ENCODE measurements around the gene MIA. TPM values are rescaled to one million over a fixed set of nuclear protein-coding genes. Genes with fewer than 3 reads are reported as not detected.
"Not testable (repeated sequence)": the region's sequence is repeated elsewhere in the genome, so short reads cannot be mapped to it uniquely, and the experiment has no call there.

Gene MIA
- total RNA-seq (2.9 TPM), polyA plus RNA-seq (11.8 TPM)

GRCh38 chr19:40774916-40775631 lies at the start of gene MIA:
Gene MIA, plus strand, starts transcription at chr19:40775521. Its CDS starts 22 bp downstream, at chr19:40775543.
- WGBS, result 85% methylated on average over 9 of the region's 9 CpGs
- H3K27ac ChIP-seq (ENCODE audit: low read depth), result no peak within 1 kb of the TSS
- no peak within 1 kb of the TSS for H3K4me3 ChIP-seq (ENCODE audit: low read depth, low read length)
- DNase-seq (ENCODE audit: extremely low spot score), result no peak
- no peaks in the 10 kb centered on the region for H3K36me3 ChIP-seq (ENCODE audit: insufficient read depth)
- H3K4me1 ChIP-seq (ENCODE audit: insufficient read depth), result no peaks in the 10 kb centered on the region

- WGBS, result 95% methylated on average over 4 of the region's 4 CpGs
- Histone ChIP-seq H3K27ac (ENCODE audit: low read depth) (no peak overlapping the region), H3K36me3 (ENCODE audit: insufficient read depth) (peaks cover 7% of the 10 kb centered on the region)
These were observed 49.0 kb upstream of the MIA start for GRCh38 chr19:40726279-40726678.

GRCh38 chr19:40730065-40730464 lies 45.3 kb upstream of the MIA start:
- WGBS, result 93% methylated on average over 5 of the region's 5 CpGs

More at GRCh38 chr19:40726279-40726678, 49.0 kb upstream of the MIA start:
- peaks cover 1% of the 10 kb centered on the region for H3K4me1 ChIP-seq (ENCODE audit: insufficient read depth)
- no peak for DNase-seq (ENCODE audit: extremely low spot score)
- no peak overlapping the region for H3K4me3 ChIP-seq (ENCODE audit: low read depth, low read length)

GRCh38 chr19:40732304-40732703 lies 43.0 kb upstream of the MIA start:
- not testable (repeated sequence) for DNase-seq (ENCODE audit: extremely low spot score); H3K36me3 ChIP-seq (ENCODE audit: insufficient read depth); H3K4me3 ChIP-seq (ENCODE audit: low read depth, low read length); H3K4me1 ChIP-seq (ENCODE audit: insufficient read depth); H3K27ac ChIP-seq (ENCODE audit: low read depth)
- 96% methylated on average over 16 of the region's 16 CpGs for WGBS

More at GRCh38 chr19:40730065-40730464, 45.3 kb upstream of the MIA start:
- not testable (repeated sequence) for H3K36me3 ChIP-seq (ENCODE audit: insufficient read depth); H3K27ac ChIP-seq (ENCODE audit: low read depth); H3K4me1 ChIP-seq (ENCODE audit: insufficient read depth); DNase-seq (ENCODE audit: extremely low spot score); H3K4me3 ChIP-seq (ENCODE audit: low read depth, low read length)

- Histone ChIP-seq H3K27ac (ENCODE audit: low read depth) (no peak overlapping the region), H3K4me1 (ENCODE audit: insufficient read depth) (no peaks in the 10 kb centered on the region), H3K36me3 (ENCODE audit: insufficient read depth) (peaks cover 8% of the 10 kb centered on the region), H3K4me3 (ENCODE audit: low read depth, low read length) (no peak overlapping the region)
- DNase-seq (ENCODE audit: extremely low spot score), result no peak
- WGBS, result 90% methylated on average over 13 of the region's 13 CpGs
These were observed 42.2 kb upstream of the MIA start for GRCh38 chr19:40733149-40733548.

GRCh38 chr19:40735013-40735771 lies 40.1 kb upstream of the MIA start:
- H3K4me1 ChIP-seq (ENCODE audit: insufficient read depth), result no peaks in the 10 kb centered on the region
- H3K36me3 ChIP-seq (ENCODE audit: insufficient read depth), result peaks cover 8% of the 10 kb centered on the region
- WGBS, result 92% methylated on average over 11 of the region's 11 CpGs
- no peak overlapping the region for H3K27ac ChIP-seq (ENCODE audit: low read depth)
- no peak for DNase-seq (ENCODE audit: extremely low spot score)
- no peak overlapping the region for H3K4me3 ChIP-seq (ENCODE audit: low read depth, low read length)

GRCh38 chr19:40736661-40737060 lies 38.7 kb upstream of the MIA start:
- Histone ChIP-seq H3K36me3 (ENCODE audit: insufficient read depth) (peaks cover 2% of the 10 kb centered on the region), H3K4me3 (ENCODE audit: low read depth, low read length) (no peak overlapping the region), H3K4me1 (ENCODE audit: insufficient read depth) (no peaks in the 10 kb centered on the region), H3K27ac (ENCODE audit: low read depth) (no peak overlapping the region)
- 87% methylated on average over 9 of the region's 9 CpGs for WGBS
- no peak for DNase-seq (ENCODE audit: extremely low spot score)

GRCh38 chr19:40737102-40737644 lies 38.1 kb upstream of the MIA start:
- Histone ChIP-seq H3K36me3 (ENCODE audit: insufficient read depth) (peaks cover 2% of the 10 kb centered on the region), H3K4me1 (ENCODE audit: insufficient read depth) (no peaks in the 10 kb centered on the region), H3K4me3 (ENCODE audit: low read depth, low read length) (no peak overlapping the region), H3K27ac (ENCODE audit: low read depth) (no peak overlapping the region)
- DNase-seq (ENCODE audit: extremely low spot score), result no peak
- WGBS, result 80% methylated on average over 9 of the region's 9 CpGs

GRCh38 chr19:40739030-40739839 lies 36.1 kb upstream of the MIA start:
- peaks cover 2% of the 10 kb centered on the region for H3K36me3 ChIP-seq (ENCODE audit: insufficient read depth)
- no peak for DNase-seq (ENCODE audit: extremely low spot score)
- no peaks in the 10 kb centered on the region for H3K4me1 ChIP-seq (ENCODE audit: insufficient read depth)
- no peak overlapping the region for H3K27ac ChIP-seq (ENCODE audit: low read depth)
- WGBS, result 84% methylated on average over 22 of the region's 22 CpGs
- H3K4me3 ChIP-seq (ENCODE audit: low read depth, low read length), result no peak overlapping the region

GRCh38 chr19:40739871-40740703 lies 35.2 kb upstream of the MIA start:
- no peak for DNase-seq (ENCODE audit: extremely low spot score)
- peak overlapping the region; percentile 51 for H3K27ac ChIP-seq (ENCODE audit: low read depth)
- WGBS, result 67% methylated on average over 16 of the region's 16 CpGs
- peaks cover 2% of the 10 kb centered on the region for H3K36me3 ChIP-seq (ENCODE audit: insufficient read depth)
- H3K4me1 ChIP-seq (ENCODE audit: insufficient read depth), result no peaks in the 10 kb centered on the region
- no peak overlapping the region for H3K4me3 ChIP-seq (ENCODE audit: low read depth, low read length)

GRCh38 chr19:40740747-40741146 lies 34.6 kb upstream of the MIA start:
- DNase-seq (ENCODE audit: extremely low spot score), result no peak
- no peak overlapping the region for H3K4me3 ChIP-seq (ENCODE audit: low read depth, low read length)
- 41% methylated on average over 6 of the region's 6 CpGs for WGBS
- no peaks in the 10 kb centered on the region for H3K4me1 ChIP-seq (ENCODE audit: insufficient read depth)
- peaks cover under 1% of the 10 kb centered on the region for H3K36me3 ChIP-seq (ENCODE audit: insufficient read depth)
- H3K27ac ChIP-seq (ENCODE audit: low read depth), result no peak overlapping the region

GRCh38 chr19:40741527-40742390 lies 33.6 kb upstream of the MIA start:
- no peak overlapping the region for H3K27ac ChIP-seq (ENCODE audit: low read depth)
- 81% methylated on average over 10 of the region's 10 CpGs for WGBS
- no peak for DNase-seq (ENCODE audit: extremely low spot score)
- no peaks in the 10 kb centered on the region for H3K36me3 ChIP-seq (ENCODE audit: insufficient read depth)
- H3K4me1 ChIP-seq (ENCODE audit: insufficient read depth), result no peaks in the 10 kb centered on the region
- no peak overlapping the region for H3K4me3 ChIP-seq (ENCODE audit: low read depth, low read length)
